Ovary (tissue), 3 donors: ENCODE measurements around the gene SYN1.

Experiments
- EP300 ChIP-seq: sonication (generic); formaldehyde crosslinking; IDR thresholded peaks from one replicate; pipeline ENCODE4 v1.6.1; 2017; ENCODE audit warnings: antibody characterized with exemption
- TF ChIP-seq, protein P1 (sequence below), 3 donors: fragments of 450-650 bp in 2 of 3; fragments of 200-600 bp in 1 of 3; IDR thresholded peaks; one replicate each; pipeline versions ENCODE4 v1.5.1 to v1.8.0; 2016 to 2022; ENCODE audit warnings: antibody characterized with exemption in 3 of 3, mild to moderate bottlenecking in 1 of 3
- donor health status: DM: no; HTN: no; CAD: no.

DNA sequence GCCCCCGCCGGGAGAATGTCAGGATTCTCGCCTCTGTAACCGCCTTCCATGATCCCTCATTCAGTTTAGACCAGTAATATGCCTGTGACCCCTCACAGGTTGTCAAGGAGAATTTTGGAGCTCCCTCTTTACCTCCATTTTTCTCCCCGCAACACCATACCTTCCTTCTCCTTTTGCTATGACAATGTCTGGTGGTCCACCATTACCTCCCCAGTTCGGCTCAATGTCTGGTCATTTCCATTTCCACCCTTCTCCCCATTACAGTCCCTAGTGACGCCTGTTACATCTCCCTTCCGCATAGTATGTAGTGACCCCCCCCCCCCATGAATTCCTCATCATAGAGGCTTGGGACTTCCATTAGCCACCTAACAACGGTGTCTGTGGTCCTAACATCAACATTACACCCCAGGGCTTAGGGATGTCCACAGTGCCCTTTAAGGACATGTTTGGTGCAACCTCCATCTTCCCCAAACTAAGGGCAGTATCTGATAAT lies 58.0 kb downstream of the SYN1 start:
- TF ChIP-seq, protein P1, sequence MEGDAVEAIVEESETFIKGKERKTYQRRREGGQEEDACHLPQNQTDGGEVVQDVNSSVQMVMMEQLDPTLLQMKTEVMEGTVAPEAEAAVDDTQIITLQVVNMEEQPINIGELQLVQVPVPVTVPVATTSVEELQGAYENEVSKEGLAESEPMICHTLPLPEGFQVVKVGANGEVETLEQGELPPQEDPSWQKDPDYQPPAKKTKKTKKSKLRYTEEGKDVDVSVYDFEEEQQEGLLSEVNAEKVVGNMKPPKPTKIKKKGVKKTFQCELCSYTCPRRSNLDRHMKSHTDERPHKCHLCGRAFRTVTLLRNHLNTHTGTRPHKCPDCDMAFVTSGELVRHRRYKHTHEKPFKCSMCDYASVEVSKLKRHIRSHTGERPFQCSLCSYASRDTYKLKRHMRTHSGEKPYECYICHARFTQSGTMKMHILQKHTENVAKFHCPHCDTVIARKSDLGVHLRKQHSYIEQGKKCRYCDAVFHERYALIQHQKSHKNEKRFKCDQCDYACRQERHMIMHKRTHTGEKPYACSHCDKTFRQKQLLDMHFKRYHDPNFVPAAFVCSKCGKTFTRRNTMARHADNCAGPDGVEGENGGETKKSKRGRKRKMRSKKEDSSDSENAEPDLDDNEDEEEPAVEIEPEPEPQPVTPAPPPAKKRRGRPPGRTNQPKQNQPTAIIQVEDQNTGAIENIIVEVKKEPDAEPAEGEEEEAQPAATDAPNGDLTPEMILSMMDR (IDR thresholded peaks at IDR 0.05), result no peak
- no peak for TF ChIP-seq EP300
